IPS-18c (cell line): ENCODE measurements around the gene EHBP1.

Source experiments
- H3K4me3 ChIP-seq: 2 replicates; pipeline ENCODE4 v1.7.0; 2013; ENCODE audit warnings: low read depth, mild to moderate bottlenecking, low read length, moderate library complexity; ENCODE audit not compliant: insufficient read depth
- H3K9me3 ChIP-seq: one replicate; pipeline ENCODE4 v1.6.1; 2013; ENCODE audit warnings: mild to moderate bottlenecking, low read length, moderate library complexity; ENCODE audit not compliant: control insufficient read depth, insufficient read depth

Gene EHBP1

GRCh38 chr2:62824388-62824787 is 118.9 kb downstream of the EHBP1 start:
- no peaks in the 10 kb centered on the region for H3K9me3 ChIP-seq
- no peak overlapping the region for H3K4me3 ChIP-seq

- no peak overlapping the region for H3K4me3 ChIP-seq
- H3K9me3 ChIP-seq = no peaks in the 10 kb centered on the region
Measured at GRCh38 chr2:62826141-62826540, 120.6 kb downstream of the EHBP1 start.

GRCh38 chr2:62826953-62827675 is 121.6 kb downstream of the EHBP1 start:
- no peaks in the 10 kb centered on the region for H3K9me3 ChIP-seq
- H3K4me3 ChIP-seq = no peak overlapping the region

- H3K4me3 ChIP-seq = no peak overlapping the region
Measured at GRCh38 chr2:62831729-62832128, 126.2 kb downstream of the EHBP1 start.

GRCh38 chr2:62844311-62845090 is 139.0 kb downstream of the EHBP1 start:
- Histone ChIP-seq H3K4me3 (no peak overlapping the region), H3K9me3 (no peaks in the 10 kb centered on the region)

More at GRCh38 chr2:62831729-62832128, 126.2 kb downstream of the EHBP1 start:
- H3K9me3 ChIP-seq = no peaks in the 10 kb centered on the region

GRCh38 chr2:62845256-62845655 is 139.7 kb downstream of the EHBP1 start:
- no peaks in the 10 kb centered on the region for H3K9me3 ChIP-seq
- no peak overlapping the region for H3K4me3 ChIP-seq

GRCh38 chr2:62852254-62852653 is 146.7 kb downstream of the EHBP1 start:
- no peaks in the 10 kb centered on the region for H3K9me3 ChIP-seq
- no peak overlapping the region for H3K4me3 ChIP-seq

- Histone ChIP-seq H3K9me3 (no peaks in the 10 kb centered on the region), H3K4me3 (no peak overlapping the region)
Measured at GRCh38 chr2:62854600-62855514, 149.3 kb downstream of the EHBP1 start.

- Histone ChIP-seq H3K4me3 (no peak overlapping the region), H3K9me3 (no peaks in the 10 kb centered on the region)
Measured at GRCh38 chr2:62856228-62857040, 150.9 kb downstream of the EHBP1 start.

GRCh38 chr2:62857139-62857931 is 151.8 kb downstream of the EHBP1 start:
- Histone ChIP-seq H3K9me3 (no peaks in the 10 kb centered on the region), H3K4me3 (no peak overlapping the region)

- Histone ChIP-seq H3K9me3 (no peaks in the 10 kb centered on the region), H3K4me3 (no peak overlapping the region)
Measured at GRCh38 chr2:62858231-62858832, 152.8 kb downstream of the EHBP1 start.

GRCh38 chr2:62868947-62869346 is 163.4 kb downstream of the EHBP1 start:
- H3K4me3 ChIP-seq = no peak overlapping the region
- no peaks in the 10 kb centered on the region for H3K9me3 ChIP-seq

GRCh38 chr2:62870966-62871365 is 165.5 kb downstream of the EHBP1 start:
- Histone ChIP-seq H3K9me3 (peaks cover 3% of the 10 kb centered on the region), H3K4me3 (no peak overlapping the region)

GRCh38 chr2:62871506-62871905 is 166.0 kb downstream of the EHBP1 start:
- Histone ChIP-seq H3K4me3 (no peak overlapping the region), H3K9me3 (peaks cover 3% of the 10 kb centered on the region)

GRCh38 chr2:62873603-62874002 is 168.1 kb downstream of the EHBP1 start:
- Histone ChIP-seq H3K9me3 (peaks cover 3% of the 10 kb centered on the region), H3K4me3 (no peak overlapping the region)

GRCh38 chr2:62874881-62875383 is 169.4 kb downstream of the EHBP1 start:
- peaks cover 3% of the 10 kb centered on the region for H3K9me3 ChIP-seq
- H3K4me3 ChIP-seq = no peak overlapping the region
